Measurements from ENCODE around the gene ALOX5AP. TPM values are rescaled to one million over a fixed set of nuclear protein-coding genes. Genes with fewer than 3 reads are reported as not detected.

Gene ALOX5AP
- total and polyA plus RNA-seq, 4 donors, result 3.5 to 6.7 (median 4.1) TPM

- no peaks in the 10 kb centered on the region for H3K27me3 ChIP-seq (ENCODE audit: control insufficient read depth in 4 of 4, insufficient read depth in 4 of 4, low read length in 3 of 4)
- peak overlapping the region; percentile 62 to 76 for H3K27ac ChIP-seq (ENCODE audit: low read depth in 1 of 2, low read length in 2 of 2)
- H3K4me1 ChIP-seq (ENCODE audit: control insufficient read depth in 4 of 4, insufficient read depth in 4 of 4, low read length in 3 of 4), result peaks cover 3 to 37% (median 29%) of the 10 kb centered on the region in 4 donors
- peak overlapping the region; percentile 17 to 70 for H3K9ac ChIP-seq (ENCODE audit: low read depth in 1 of 2, low read length in 2 of 2)
- peak; percentile 82 for DNase-seq (ENCODE audit: low spot score)
- peak overlapping the region; percentile 58 to 80 (median 70) for H3K4me3 ChIP-seq (ENCODE audit: low read depth in 1 of 3, low read length in 3 of 3)
- WGBS, result 7% methylated on average over 32 of the region's 32 CpGs
- no peaks in the 10 kb centered on the region for H3K9me3 ChIP-seq (ENCODE audit: control insufficient read depth in 4 of 4, low read length in 3 of 4)
- H3K36me3 ChIP-seq (ENCODE audit: control insufficient read depth in 4 of 4, insufficient read depth in 3 of 4, low read depth in 1 of 4, low read length in 3 of 4), result no peaks in the 10 kb centered on the region
- TF ChIP-seq RAD21 (IDR thresholded peaks at IDR 0.05) (peak; percentile 98), GABPA (IDR thresholded peaks at IDR 0.05 in 1 of 2, conservative IDR thresholded peaks at IDR 0.05 in 1 of 2) (peak in 1 of 2 donors; percentile 78), HNF4G (IDR thresholded peaks at IDR 0.05) (no peak), NR2F2 (IDR thresholded peaks at IDR 0.05) (no peak), HNF4A (conservative IDR thresholded peaks at IDR 0.05) (peak in 1 of 2 donors; percentile 29), FOXA2 (IDR thresholded peaks at IDR 0.05) (no peak), FOXA1 (IDR thresholded peaks at IDR 0.05) (no peak), JUND (IDR thresholded peaks at IDR 0.05) (peak in 1 of 2 donors; percentile 13), RXRA (IDR thresholded peaks at IDR 0.05) (peak; percentile 45 to 47), CTCF (IDR thresholded peaks at IDR 0.05; ENCODE audit: low read depth, low read length, missing input control) (peak; percentile 92), YY1 (IDR thresholded peaks at IDR 0.05) (peak; percentile 86), MAX (IDR thresholded peaks at IDR 0.05) (no peak), REST (IDR thresholded peaks at IDR 0.05) (peak; percentile 79)
Measured at GRCh38 chr13:30802953-30803478, 67.7 kb downstream of the ALOX5AP start.

- no peak for TF ChIP-seq ATF3 (IDR thresholded peaks at IDR 0.05)
- TF ChIP-seq RXRA (IDR thresholded peaks at IDR 0.05), result no peak
- no peak for TF ChIP-seq GABPA (IDR thresholded peaks at IDR 0.05 in 1 of 2, conservative IDR thresholded peaks at IDR 0.05 in 1 of 2)
- no peak for TF ChIP-seq EGR1 (IDR thresholded peaks at IDR 0.05; ENCODE audit: low read depth in 2 of 2)
- no peak for TF ChIP-seq RAD21 (IDR thresholded peaks at IDR 0.05)
- no peak for TF ChIP-seq YY1 (IDR thresholded peaks at IDR 0.05)
- 72% methylated on average over 5 of the region's 5 CpGs for WGBS
- Histone ChIP-seq H3K9ac (ENCODE audit: low read depth in 1 of 2, low read length in 2 of 2) (peak overlapping the region; percentile 17 to 70), H3K27ac (ENCODE audit: low read depth in 1 of 2, low read length in 2 of 2) (peak overlapping the region; percentile 62 to 76), H3K9me3 (ENCODE audit: control insufficient read depth in 4 of 4, low read length in 3 of 4) (no peaks in the 10 kb centered on the region), H3K4me3 (ENCODE audit: low read depth in 1 of 3, low read length in 3 of 3) (peak overlapping the region; percentile 58 to 80 (median 70)), H3K36me3 (ENCODE audit: control insufficient read depth in 4 of 4, insufficient read depth in 3 of 4, low read depth in 1 of 4, low read length in 3 of 4) (no peaks in the 10 kb centered on the region), H3K27me3 (ENCODE audit: control insufficient read depth in 4 of 4, insufficient read depth in 4 of 4, low read length in 3 of 4) (no peaks in the 10 kb centered on the region), H3K4me1 (ENCODE audit: control insufficient read depth in 4 of 4, insufficient read depth in 4 of 4, low read length in 3 of 4) (peaks cover 3 to 37% (median 29%) of the 10 kb centered on the region in 4 donors)
- DNase-seq (ENCODE audit: low spot score), result no peak
Measured at GRCh38 chr13:30803749-30804148, 68.4 kb downstream of the ALOX5AP start.

Measured in liver (tissue), 9 donors.